Measurements from ENCODE around the gene HDAC10.

Gene HDAC10

DNA sequence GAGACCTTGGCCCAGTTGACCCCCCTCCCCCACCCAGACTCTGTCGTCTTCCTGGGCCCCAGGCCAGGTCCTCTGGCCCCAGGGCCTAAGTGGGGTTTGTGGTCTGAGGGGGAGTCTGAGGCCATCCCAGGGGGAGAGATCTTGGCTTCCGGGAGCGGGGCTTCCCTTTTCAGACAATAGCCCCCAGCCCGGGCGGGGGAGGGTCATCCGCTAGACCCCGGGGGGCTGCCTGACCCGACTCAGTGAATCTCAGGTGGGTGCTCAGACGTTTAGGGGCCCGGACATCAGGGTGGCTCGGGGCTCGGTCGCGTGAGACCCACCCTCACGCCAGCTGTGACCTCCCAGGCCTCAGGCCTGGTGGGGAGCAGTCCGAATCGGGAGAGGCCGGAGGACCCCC lies 18.5 kb upstream of the HDAC10 start:
- DNase-seq: no peak

DNA sequence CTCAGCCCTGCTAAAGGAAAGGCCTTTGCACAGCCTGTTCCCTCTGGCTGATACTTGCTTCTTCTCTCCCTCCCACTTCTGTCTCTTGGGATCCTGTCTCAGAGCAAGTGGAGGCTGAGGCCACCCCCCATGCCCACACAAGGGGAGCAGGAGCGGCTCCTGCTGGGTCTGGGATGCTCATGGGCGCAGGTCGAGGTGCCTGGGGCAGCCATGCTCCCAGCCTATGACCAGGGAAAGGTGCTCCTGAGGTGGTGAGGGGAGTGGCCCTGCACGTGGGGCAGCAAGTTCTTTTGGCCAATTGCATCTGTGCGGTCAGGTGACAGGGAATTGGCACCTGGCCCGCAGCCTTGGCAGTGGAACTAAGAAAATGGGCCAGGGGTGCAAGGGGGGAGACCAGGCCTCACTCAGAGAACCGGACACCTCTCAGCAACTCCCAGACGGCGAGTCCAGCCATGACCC lies 17.6 kb upstream of the HDAC10 start:
- no peak for DNase-seq

GRCh38 chr22:50267591-50268390 lies 16.7 kb upstream of the HDAC10 start:
- no peak for DNase-seq

GRCh38 chr22:50266994-50267393 lies 15.9 kb upstream of the HDAC10 start:
- DNase-seq: no peak

DNA sequence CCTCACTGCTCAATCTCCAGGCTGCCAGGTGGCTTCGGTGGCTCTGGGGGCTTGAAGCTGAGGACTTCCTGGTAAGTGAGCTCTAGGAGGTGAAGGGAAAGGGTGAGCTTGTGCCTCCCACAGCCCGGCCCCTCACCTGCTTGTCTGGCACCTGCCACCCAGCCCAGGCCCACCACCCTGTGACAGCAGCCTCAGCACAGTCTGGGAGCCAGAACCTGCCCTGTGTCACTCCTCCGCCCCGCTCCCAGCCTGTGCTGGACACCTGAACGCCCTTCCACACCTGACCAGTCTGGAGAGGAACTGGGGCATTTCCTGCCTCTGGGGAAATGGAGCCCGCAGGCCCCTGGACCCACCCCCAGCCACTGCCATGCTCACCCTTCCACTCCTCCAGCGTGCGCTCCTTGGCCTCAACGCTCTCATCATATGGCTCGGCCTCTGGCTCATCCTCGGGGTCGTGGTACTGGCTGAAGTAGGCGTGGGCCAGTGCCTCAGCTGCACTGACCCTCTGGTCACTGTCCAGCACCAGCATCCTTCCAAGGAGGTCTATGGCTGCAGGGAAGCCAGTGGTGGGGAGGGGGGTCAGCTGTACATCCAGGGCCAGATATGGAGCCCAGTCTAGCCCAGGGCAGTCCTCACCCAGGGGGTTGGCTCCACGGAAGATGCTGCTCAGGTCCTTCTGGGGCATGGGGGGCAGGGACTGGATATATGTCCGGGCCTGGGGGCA lies 14.0 kb upstream of the HDAC10 start:
- no peak for DNase-seq

DNA sequence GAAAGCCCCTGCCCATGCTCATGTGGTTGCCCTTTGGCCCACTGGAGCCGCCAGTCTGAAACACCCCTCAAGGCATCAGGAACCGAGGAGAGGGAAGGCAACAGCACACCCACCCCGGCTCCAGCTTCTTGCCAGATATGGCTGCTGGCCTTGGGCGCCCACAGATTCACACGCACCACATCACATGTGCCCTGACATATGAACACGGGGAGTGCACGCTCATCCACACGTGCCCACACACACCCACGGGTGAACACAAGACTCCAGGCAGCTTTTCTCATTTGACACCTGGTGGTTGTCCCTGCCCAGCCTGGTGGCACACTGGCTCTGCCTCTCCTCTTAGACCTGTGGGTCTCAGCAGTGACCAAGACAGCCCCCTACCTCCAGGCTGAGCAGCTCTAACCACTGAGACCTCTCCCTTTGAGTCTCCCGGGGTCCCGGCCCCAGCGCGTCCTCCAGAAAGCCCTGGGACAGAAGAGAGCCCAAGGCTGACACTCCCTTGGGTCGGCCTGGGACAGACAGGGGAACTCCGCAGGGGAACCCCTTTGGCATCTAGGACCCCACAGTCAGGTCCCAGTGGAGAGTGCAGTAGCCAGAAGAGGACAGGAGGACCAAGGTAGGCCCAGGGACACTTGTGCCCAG lies 13.2 kb upstream of the HDAC10 start:
- no peak for DNase-seq

DNA sequence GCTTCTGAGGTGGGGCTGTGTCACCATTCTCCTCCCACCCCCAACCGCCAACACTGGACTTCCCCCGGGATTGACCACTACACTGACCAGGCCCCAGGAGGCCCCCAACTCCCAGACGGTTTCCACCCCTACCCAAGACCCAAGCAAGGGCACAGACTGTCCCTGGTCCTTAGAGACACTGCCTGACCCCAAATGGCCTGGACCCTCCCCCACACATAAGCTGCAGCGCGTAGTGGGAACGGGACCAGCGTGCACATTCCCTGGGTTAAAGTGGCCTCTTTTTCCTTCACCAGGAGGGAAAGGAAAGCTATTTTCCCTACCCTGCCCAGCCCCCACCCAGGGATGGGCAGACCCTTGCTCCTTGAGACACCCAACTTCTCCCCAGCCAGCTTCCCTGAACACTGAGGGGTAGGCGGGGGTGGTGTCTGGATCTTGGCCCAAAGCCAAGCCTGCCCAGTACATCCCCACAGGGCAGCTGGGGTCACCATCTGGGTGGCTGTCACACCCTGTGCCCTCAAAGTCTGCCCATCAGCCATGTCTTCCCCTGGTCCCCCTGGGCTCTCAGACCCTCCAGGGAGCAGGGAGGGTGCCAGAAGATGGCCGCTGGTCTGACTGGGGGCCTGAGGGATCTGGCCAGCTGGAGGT lies 12.0 kb upstream of the HDAC10 start:
- DNase-seq: no peak

GRCh38 chr22:50262460-50262911 lies 11.4 kb upstream of the HDAC10 start:
- DNase-seq: no peak

GRCh38 chr22:50261615-50262459 lies 10.8 kb upstream of the HDAC10 start, which contains the start of gene MAPK12:
Gene MAPK12 (minus strand): TSS chr22:50261683. CDS start chr22:50261509, 174 bp downstream.
- no peak for DNase-seq

DNA sequence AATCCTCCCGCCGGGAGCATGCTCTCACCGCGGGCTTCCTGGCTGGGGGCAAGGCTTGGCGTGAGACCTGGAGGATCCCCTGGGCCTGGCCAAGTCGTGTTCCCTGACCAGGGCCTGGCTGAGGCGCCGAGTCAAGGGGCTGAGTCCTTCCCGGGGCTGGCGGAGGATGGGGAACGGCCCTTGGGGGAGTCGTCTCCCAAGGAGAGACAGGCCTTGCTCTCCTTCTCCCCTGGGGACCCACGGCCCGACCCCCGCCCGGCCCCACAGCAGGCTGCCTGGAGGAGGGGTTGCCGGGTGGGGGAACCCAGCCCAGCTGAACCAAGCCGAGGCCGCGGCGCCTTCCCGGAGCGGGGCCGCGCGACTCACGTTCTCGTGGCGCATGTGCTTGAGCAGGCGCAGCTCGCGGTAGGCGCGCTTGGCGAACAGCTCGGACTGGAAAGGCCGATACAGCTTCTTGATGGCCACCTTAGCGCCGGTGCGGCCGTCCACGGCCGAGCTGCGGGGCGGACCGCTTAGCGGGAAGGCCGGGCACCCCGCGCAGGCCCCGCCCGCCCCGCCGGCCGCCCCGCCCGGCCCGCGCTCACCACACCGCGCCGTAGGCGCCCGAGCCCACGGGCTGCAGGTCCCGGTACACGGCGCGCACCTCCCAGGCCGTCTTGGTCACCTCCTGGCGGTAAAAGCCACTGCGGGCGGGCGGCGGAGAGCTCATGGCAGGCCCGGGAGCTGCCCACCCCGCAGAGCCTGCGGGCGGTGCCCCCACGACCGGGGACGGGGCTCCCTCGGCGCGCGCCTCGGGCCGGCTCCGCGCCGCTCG lies 9.9 kb upstream of the HDAC10 start:
- DNase-seq: no peak

DNA sequence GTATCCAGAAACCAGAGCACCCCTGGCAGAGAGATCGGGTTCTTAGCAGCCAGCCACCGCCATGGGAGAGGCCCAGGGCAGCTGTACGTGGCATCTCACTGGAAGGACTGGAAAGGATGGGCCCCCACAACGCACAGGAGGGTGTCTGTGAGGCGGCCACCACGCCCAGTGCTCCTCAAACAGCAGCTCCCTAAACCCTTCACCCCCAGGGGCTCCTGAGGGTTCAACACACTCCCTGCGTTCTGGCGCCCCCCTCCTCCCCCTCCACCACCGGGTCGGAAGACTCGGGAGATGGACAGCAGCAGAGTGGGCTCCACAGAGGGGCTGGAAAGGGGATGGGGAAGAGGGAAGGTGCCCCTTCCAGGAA lies 9.4 kb upstream of the HDAC10 start:
- DNase-seq: no peak

GRCh38 chr22:50259302-50259701 lies 8.2 kb upstream of the HDAC10 start:
- no peak for DNase-seq

DNA sequence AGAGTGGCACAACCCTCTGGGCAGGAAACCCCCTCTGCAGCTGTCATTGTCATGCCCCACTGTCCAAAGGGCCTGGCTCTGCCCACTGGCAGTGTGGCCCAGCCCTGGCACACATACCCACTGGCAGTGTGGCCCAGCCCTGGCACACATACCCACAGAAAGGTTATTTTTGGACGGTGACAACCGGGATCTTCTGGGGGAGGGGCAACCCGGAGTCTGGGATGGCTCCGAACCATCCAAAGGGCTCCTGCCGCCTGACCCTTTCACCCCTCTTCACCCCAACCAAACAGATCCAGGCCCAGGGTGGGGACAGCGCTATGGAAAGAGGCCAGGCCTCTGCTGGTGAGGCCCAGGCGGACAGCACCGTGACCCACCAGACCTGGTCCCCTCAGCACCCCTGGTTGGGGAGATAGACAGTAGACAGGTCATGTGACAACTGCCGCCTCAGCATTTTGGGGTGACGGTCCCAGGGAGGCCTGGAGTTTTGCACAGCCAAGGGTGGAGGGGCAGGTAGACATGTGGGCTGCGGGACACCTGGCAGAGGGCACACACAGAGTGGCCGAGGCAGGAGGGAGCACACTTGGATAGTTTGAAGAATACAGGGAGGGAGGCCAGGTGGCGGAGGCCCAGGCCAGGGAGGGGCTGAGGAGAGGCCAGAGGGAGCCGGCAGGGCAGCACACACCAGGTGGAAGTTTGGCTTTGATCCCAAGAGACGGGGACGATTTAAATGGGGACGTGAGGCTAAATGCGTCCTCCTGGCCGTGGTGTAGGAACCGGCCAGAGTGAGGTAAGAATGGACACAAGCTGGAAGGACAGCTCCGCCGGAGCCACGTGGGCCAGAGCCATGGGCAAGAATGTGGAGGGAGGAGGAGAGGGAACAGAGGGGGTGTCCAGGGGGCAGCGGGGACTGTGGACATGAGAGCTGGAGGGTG lies 7.6 kb upstream of the HDAC10 start:
- DNase-seq: no peak

DNA sequence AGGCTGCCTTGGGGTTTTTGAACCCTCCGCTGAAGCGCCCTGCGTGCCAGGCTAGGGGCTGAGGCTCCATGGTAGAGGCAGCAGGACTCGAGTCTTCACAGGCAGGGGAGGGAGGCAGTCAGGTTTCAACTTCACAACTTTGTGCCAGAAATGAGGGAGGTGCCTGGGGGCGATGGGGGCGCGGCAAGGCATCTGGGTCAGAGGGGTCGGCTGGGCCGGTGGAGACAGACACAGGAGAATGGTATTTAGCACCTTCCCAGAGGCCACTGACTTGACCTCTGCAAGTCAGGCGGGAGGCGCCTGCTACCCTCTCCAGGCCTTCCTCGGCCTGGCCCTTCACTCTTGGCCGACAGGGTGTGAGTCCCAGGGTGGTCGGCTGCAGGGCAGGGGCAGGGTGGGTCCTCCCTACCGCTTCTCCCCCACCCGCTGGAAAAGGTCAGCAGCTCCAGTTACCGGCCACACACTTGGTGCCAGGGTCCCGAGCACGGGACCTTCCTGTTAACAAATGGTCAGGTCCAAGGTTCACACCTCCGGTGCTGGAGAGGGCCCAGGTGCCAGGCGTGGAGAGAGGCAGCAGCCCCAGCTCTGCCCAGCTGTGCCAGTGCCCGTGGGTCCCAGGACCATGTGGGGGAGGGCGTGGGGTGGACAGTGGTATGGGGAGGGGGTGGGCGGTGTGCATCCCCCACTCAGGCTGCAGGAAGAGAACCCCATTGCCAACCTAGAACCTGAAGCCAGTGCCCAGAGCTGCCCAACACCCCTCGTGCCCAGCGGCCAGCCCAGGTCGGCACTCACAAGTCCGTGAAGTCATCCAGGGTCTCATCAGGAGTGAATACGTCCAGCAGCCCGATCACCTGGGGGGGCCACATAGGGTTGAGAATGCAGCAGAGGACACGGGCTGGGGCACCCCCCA lies 6.6 kb upstream of the HDAC10 start:
- no peak for DNase-seq

DNA sequence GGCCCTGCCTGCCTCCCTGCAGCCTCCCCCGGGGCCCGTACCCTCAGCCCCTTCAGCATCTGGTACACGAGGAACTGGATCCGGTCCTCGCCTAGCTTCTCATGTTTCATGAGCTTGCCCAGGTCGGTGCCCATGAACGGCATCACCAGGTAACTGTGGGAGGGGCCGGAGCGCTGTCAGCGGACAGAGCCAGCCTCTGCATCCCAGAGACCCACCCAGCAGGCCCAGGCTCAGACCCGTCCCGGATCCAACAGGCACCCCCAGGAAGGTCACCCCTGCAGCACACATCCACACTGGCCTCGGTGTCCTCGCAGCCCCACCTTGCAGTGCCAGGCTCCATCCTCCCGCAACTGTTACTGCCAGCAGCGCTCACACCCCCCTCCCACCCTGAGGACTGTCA lies 6.0 kb upstream of the HDAC10 start:
- no peak for DNase-seq

- no peak for DNase-seq
Observed at GRCh38 chr22:50256258-50256862, 5.3 kb upstream of the HDAC10 start.

GRCh38 chr22:50255607-50256006 lies 4.5 kb upstream of the HDAC10 start:
- no peak for DNase-seq

- DNase-seq: no peak
Observed at GRCh38 chr22:50255099-50255498, 4.0 kb upstream of the HDAC10 start.

DNA sequence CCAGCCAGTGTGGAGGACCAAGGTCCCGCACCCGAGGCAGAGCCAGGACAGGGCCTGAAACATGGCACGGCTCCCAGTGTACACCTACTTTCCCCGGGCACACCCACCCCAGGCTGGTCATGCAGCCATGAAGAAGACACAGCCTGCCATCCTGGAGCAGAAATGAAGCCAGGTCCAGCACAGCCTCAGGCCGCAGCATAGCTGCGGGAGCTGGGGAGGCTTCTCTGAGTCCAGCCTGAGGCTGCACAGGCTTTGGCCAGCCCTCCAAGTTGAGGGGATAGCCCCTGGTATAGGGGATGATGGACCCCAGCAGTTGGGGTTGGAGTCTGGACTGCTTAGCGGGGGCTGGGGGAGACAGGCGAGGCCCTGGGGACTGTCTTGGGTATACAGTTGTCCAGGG lies 2.9 kb upstream of the HDAC10 start:
- no peak for DNase-seq
